SK-N-SH (cell line): Measurements from ENCODE around the gene PDE4B. TPM values are rescaled to one million over a fixed set of nuclear protein-coding genes. Genes with fewer than 3 reads are reported as not detected.

Experiments
- CTCF ChIA-PET: fragments of 300-600, 350-600 bp; formaldehyde crosslinking; extraction: SDS; loops from one replicate; lab custom pipeline; 2021; lab: Yijun Ruan, JAX
- POLR2A ChIA-PET: fragments of 350-600 bp; sonication (Branson Sonifier 250); formaldehyde crosslinking; extraction: SDS; loops from one replicate; lab custom pipeline; 2020; ENCODE audit warnings: antibody characterized with exemption, inconsistent platforms; lab: Yijun Ruan, JAX
- DNase-seq: peaks from one replicate; pipeline ENCODE4 v3.0.0; 2012
- H2AFZ ChIP-seq: fragments of 200-600 bp; sonication (generic); 2 replicates; pipeline ENCODE4 v1.8.1; 2016; ENCODE audit warnings: antibody characterized with exemption, mild to moderate bottlenecking, low read depth
- H3F3A ChIP-seq: fragments of 200-600 bp; sonication (generic); replicated peaks from 2 replicates; pipeline ENCODE3; 2016; ENCODE audit warnings: antibody characterized with exemption, mild to moderate bottlenecking; ENCODE audit not compliant: insufficient read depth
- H3K27ac ChIP-seq, 2 experiments: fragments of 200-500 bp in 1 of 2; fragments of 200-600 bp in 1 of 2; sonication (Bioruptor generic) in 1 of 2; sonication (generic), shearing (Covaris generic) in 1 of 2; 2 replicates each; pipeline versions ENCODE4 v1.5.1 to v1.6.1; 2014 to 2016; ENCODE audit warnings: low read depth in 2 of 2, inconsistent platforms in 1 of 2, low read length in 1 of 2, mild to moderate bottlenecking in 1 of 2, mixed read lengths in 1 of 2
- H3K27me3 ChIP-seq: fragments of 200-600 bp; sonication (generic), shearing (Covaris generic); 2 replicates; pipeline ENCODE4 v1.6.1; 2016; ENCODE audit warnings: mixed run types; ENCODE audit not compliant: insufficient read depth
- H3K36me3 ChIP-seq, 2 experiments: fragments of 200-500 bp in 1 of 2; fragments of 200-600 bp in 1 of 2; sonication (Bioruptor generic) in 1 of 2; sonication (generic) in 1 of 2; replicated peaks in 1 of 2; 2 replicates each; pipeline versions ENCODE3 to v1.5.1; 2014 to 2016; ENCODE audit warnings: low read length in 1 of 2, mild to moderate bottlenecking in 1 of 2; ENCODE audit not compliant: insufficient read depth in 2 of 2, control insufficient read depth in 1 of 2
- H3K4me1 ChIP-seq, 2 experiments: fragments of 200-500 bp in 1 of 2; fragments of 200-600 bp in 1 of 2; sonication (Bioruptor generic) in 1 of 2; sonication (generic), shearing (Covaris generic) in 1 of 2; 2 replicates each; pipeline versions ENCODE4 v1.5.1 to v1.6.1; 2014 to 2016; ENCODE audit warnings: low read depth in 1 of 2, low read length in 1 of 2, mixed run types in 1 of 2; ENCODE audit not compliant: insufficient read depth in 2 of 2, control insufficient read depth in 1 of 2
- H3K4me2 ChIP-seq: fragments of 200-600 bp; sonication (generic), shearing (Covaris generic); 2 replicates; pipeline ENCODE4 v1.6.1; 2017; ENCODE audit warnings: mixed run types
- H3K4me3 ChIP-seq, 2 experiments: fragments of 200-500 bp in 1 of 2; fragments of 200-600 bp in 1 of 2; sonication (Bioruptor generic) in 1 of 2; sonication (generic), shearing (Covaris generic) in 1 of 2; 2 replicates each; pipeline versions ENCODE4 v1.5.1 to v1.8.1; 2014 to 2016; ENCODE audit warnings: low read depth in 2 of 2, inconsistent platforms in 1 of 2, low read length in 1 of 2, mild to moderate bottlenecking in 1 of 2, mixed read lengths in 1 of 2, moderate library complexity in 1 of 2
- H3K79me2 ChIP-seq: fragments of 200-600 bp; sonication (generic); 2 replicates; pipeline ENCODE4 v1.8.1; 2017; ENCODE audit warnings: mild to moderate bottlenecking; ENCODE audit not compliant: insufficient read depth
- H3K9ac ChIP-seq: fragments of 200-600 bp; sonication (generic); 2 replicates; pipeline ENCODE4 v1.6.1; 2017; ENCODE audit warnings: mixed run types
- H3K9me2 ChIP-seq: fragments of 200-600 bp; sonication (generic); 2 replicates; pipeline ENCODE4 v1.6.1; 2017; ENCODE audit warnings: mixed run types
- H3K9me3 ChIP-seq: fragments of 200-600 bp; sonication (generic); 2 replicates; pipeline ENCODE4 v1.6.1; 2017; ENCODE audit warnings: mixed run types, mild to moderate bottlenecking, moderate library complexity
- H4K20me1 ChIP-seq: fragments of 200-600 bp; sonication (generic); 2 replicates; pipeline ENCODE4 v1.6.1; 2017; ENCODE audit warnings: mild to moderate bottlenecking, mixed run types; ENCODE audit not compliant: insufficient read depth
- MAX ChIP-seq: IDR thresholded peaks from 2 replicates; pipeline ENCODE4 v1.4.0; 2012; ENCODE audit warnings: low read depth
- MEF2A ChIP-seq: IDR thresholded peaks from 2 replicates; pipeline ENCODE4 v1.4.0; 2012; ENCODE audit warnings: low read depth, borderline replicate concordance
- PBX3 ChIP-seq: IDR thresholded peaks from 2 replicates; pipeline ENCODE4; 2012
- RFX5 ChIP-seq: IDR thresholded peaks from 2 replicates; pipeline ENCODE4 v1.6.1; 2012; ENCODE audit warnings: mild to moderate bottlenecking, improper control_type of control experiment, low read length
- RXRA ChIP-seq: IDR thresholded peaks from 2 replicates; pipeline ENCODE4 v1.4.0; 2012; ENCODE audit warnings: low read depth, mild to moderate bottlenecking, borderline replicate concordance
- SMC3 ChIP-seq: IDR thresholded peaks from 2 replicates; pipeline ENCODE4 v1.6.1; 2012; ENCODE audit warnings: low read depth, low read length, improper control_type of control experiment
- TCF12 ChIP-seq: IDR thresholded peaks from 2 replicates; pipeline ENCODE4 v1.4.0; 2012
- TEAD4 ChIP-seq: IDR thresholded peaks from 2 replicates; pipeline ENCODE4 v1.4.0; 2012; ENCODE audit warnings: mild to moderate bottlenecking, borderline replicate concordance; ENCODE audit not compliant: insufficient read depth
- USF2 ChIP-seq: fragments of 150-350 bp; IDR thresholded peaks from 2 replicates; pipeline ENCODE4 v1.6.1; 2017; ENCODE audit warnings: antibody characterized with exemption, low read length, low read depth, borderline replicate concordance
- WGBS: methylation state at CpG from one replicate; pipeline ENCODE4 v1.1.6; 2017; ENCODE audit warnings: low lambda C conversion rate; 5-methylcytosine and 5-hydroxymethylcytosine counted together
- polyA plus RNA-seq, 3 experiments: library from polyadenylated mRNA; depleted of rRNA; stranded (reverse); fragments of >200 nt; gene quantifications; 2 replicates each; pipeline ENCODE4 v1.2.3, GENCODE V29; 2012

PDE4B gene
- polyA plus RNA-seq, 1 of the 3 experiments (the other 2 are of a cell fraction): 1.9 TPM

GRCh38 chr1:66302815-66303214, 510.1 kb downstream of the PDE4B start:
- no peak overlapping the region for H2AFZ ChIP-seq
- no peak overlapping the region for H3K4me3 ChIP-seq
- POLR2A ChIA-PET: no interaction called here
- DNase-seq: no peak
- H3K9ac ChIP-seq: no peak overlapping the region
- H3K9me3 ChIP-seq: no peaks in the 10 kb centered on the region
- TF ChIP-seq MEF2A (no peak), TCF12 (no peak), TEAD4 (no peak), PBX3 (no peak), RXRA (no peak)
- TF ChIP-seq, all 33 proteins: peak for 0
- H3K36me3 ChIP-seq: peaks cover 0 to 4% of the 10 kb centered on the region in 2 experiments
- WGBS: 81% methylated on average over 1 of the region's 1 CpG
- no peaks in the 10 kb centered on the region for H3K79me2 ChIP-seq
- H3K4me2 ChIP-seq: no peak overlapping the region
- no peaks in the 10 kb centered on the region for H3F3A ChIP-seq
- H3K27me3 ChIP-seq: no peaks in the 10 kb centered on the region
- H3K4me1 ChIP-seq: peaks cover 0 to 3% of the 10 kb centered on the region in 2 experiments; a peak in 2 of 4 replicates
- H4K20me1 ChIP-seq: no peaks in the 10 kb centered on the region
- H3K27ac ChIP-seq: no peak overlapping the region
- CTCF ChIA-PET: interaction anchor here (0.9 to 1.9 kb wide), 5 partner anchors 13 to 61 kb away, joined by 3 to 6 read pairs (median 3); no protein-coding TSS in a partner anchor
- no peaks in the 10 kb centered on the region for H3K9me2 ChIP-seq

GRCh38 chr1:66303646-66304045, 511.0 kb downstream of the PDE4B start:
- CTCF ChIA-PET: interaction anchor here (0.9 to 1.3 kb wide), 3 partner anchors 50 to 61 kb away, joined by 3 read pairs; no protein-coding TSS in a partner anchor

More at GRCh38 chr1:66303646-66304045, 511.0 kb downstream of the PDE4B start:
- DNase-seq: no peak
- Histone ChIP-seq H3K4me1 (peaks cover 0 to 3% of the 10 kb centered on the region in 2 experiments; a peak in 2 of 4 replicates), H2AFZ (no peak overlapping the region), H3F3A (no peaks in the 10 kb centered on the region), H3K27ac (no peak overlapping the region), H3K9ac (no peak overlapping the region), H4K20me1 (no peaks in the 10 kb centered on the region), H3K36me3 (peaks cover 0 to 4% of the 10 kb centered on the region in 2 experiments), H3K4me3 (no peak overlapping the region), H3K79me2 (no peaks in the 10 kb centered on the region), H3K4me2 (no peak overlapping the region), H3K9me2 (no peaks in the 10 kb centered on the region), H3K27me3 (no peaks in the 10 kb centered on the region)
- WGBS: 98% methylated on average over 2 of the region's 2 CpGs
- POLR2A ChIA-PET: no interaction called here
- TF ChIP-seq RFX5 (no peak), SMC3 (no peak), MEF2A (no peak), USF2 (no peak), MAX (no peak)
- TF ChIP-seq, all 33 proteins: peak for 0
- no peaks in the 10 kb centered on the region for H3K9me3 ChIP-seq
